NCI-H510A treated with DMSO at 0.1 percent for 48 hours (cell line): ENCODE data around the gene ARHGAP33.

Source experiments
- DNase-seq: peaks from one replicate; lab custom pipeline; 2025; lab: John Stamatoyannopoulos, UW

The ARHGAP33 gene

GRCh38 chr19:35775298-35776101 lies at the start of gene ARHGAP33:
TSS of gene ARHGAP33 (plus strand) at chr19:35775564. CDS start at chr19:35775659, 95 bp downstream.
- peak; percentile 99 for DNase-seq

GRCh38 chr19:35727053-35727955 lies 48.1 kb upstream of the ARHGAP33 start:
- no peak for DNase-seq

GRCh38 chr19:35727956-35728706 lies 47.2 kb upstream of the ARHGAP33 start:
- DNase-seq, result no peak

- no peak for DNase-seq
These were observed 46.3 kb upstream of the ARHGAP33 start for GRCh38 chr19:35729021-35729420.

GRCh38 chr19:35729763-35730162 lies 45.6 kb upstream of the ARHGAP33 start:
- no peak for DNase-seq

GRCh38 chr19:35730326-35730725 lies 45.0 kb upstream of the ARHGAP33 start:
- DNase-seq, result no peak

- no peak for DNase-seq
These were observed 44.0 kb upstream of the ARHGAP33 start for GRCh38 chr19:35731353-35731752.

- DNase-seq, result no peak
These were observed 43.5 kb upstream of the ARHGAP33 start for GRCh38 chr19:35731779-35732405.

- DNase-seq, result no peak
These were observed 42.7 kb upstream of the ARHGAP33 start for GRCh38 chr19:35732540-35733179.

GRCh38 chr19:35733180-35734125 lies 41.9 kb upstream of the ARHGAP33 start:
- no peak for DNase-seq

GRCh38 chr19:35734273-35734672 lies 41.1 kb upstream of the ARHGAP33 start:
- DNase-seq, result no peak

- no peak for DNase-seq
These were observed 40.5 kb upstream of the ARHGAP33 start for GRCh38 chr19:35734889-35735288.

GRCh38 chr19:35736913-35737886 lies 38.2 kb upstream of the ARHGAP33 start:
- DNase-seq, result no peak

GRCh38 chr19:35738021-35738886 lies 37.1 kb upstream of the ARHGAP33 start:
- DNase-seq, result no peak

GRCh38 chr19:35738887-35739229 lies 36.5 kb upstream of the ARHGAP33 start:
- no peak for DNase-seq

GRCh38 chr19:35739275-35740107 lies 35.9 kb upstream of the ARHGAP33 start:
- DNase-seq, result no peak

GRCh38 chr19:35740108-35740422 lies 35.3 kb upstream of the ARHGAP33 start:
- DNase-seq, result no peak
